HG03025 (cell line): ENCODE data around the gene XPO5.
A peak's percentile ranks its signal among the peaks of the same experiment; 100 is the strongest.

ENCODE experiments used
- ATAC-seq: cut with Tn5 transposase; IDR thresholded peaks from one replicate; pipeline ENCODE4 v1.9.1; 2021; ENCODE audit warnings: mild to moderate bottlenecking, moderate library complexity; ENCODE audit not compliant: unreplicated experiment, low FRiP score

Gene XPO5

GRCh38 chr6:43520097-43520496 is 55.7 kb downstream of the XPO5 start:
- no peak for ATAC-seq

- ATAC-seq = no peak
Observed at GRCh38 chr6:43517505-43518357, 58.1 kb downstream of the XPO5 start.

- ATAC-seq = peak; percentile 82
Observed at GRCh38 chr6:43516697-43517504, 58.9 kb downstream of the XPO5 start, which contains the start of the genes POLR1C and YIPF3. POLR1C (plus strand) TSS chr6:43517089; CDS start chr6:43517110, 21 bp downstream. YIPF3 (minus strand) TSS chr6:43516926; CDS start chr6:43516807, 119 bp downstream.

GRCh38 chr6:43516367-43516696 is 59.5 kb downstream of the XPO5 start:
- ATAC-seq = no peak

- ATAC-seq = no peak
Observed at GRCh38 chr6:43515808-43516207, 60.0 kb downstream of the XPO5 start.

GRCh38 chr6:43511824-43512415 is 63.9 kb downstream of the XPO5 start:
- ATAC-seq = no peak

GRCh38 chr6:43510827-43511163 is 65.0 kb downstream of the XPO5 start:
- no peak for ATAC-seq

GRCh38 chr6:43509984-43510826 is 65.6 kb downstream of the XPO5 start, which contains the start of gene LRRC73:
LRRC73 (minus strand) TSS chr6:43510346; CDS start chr6:43509785, 561 bp downstream.
- peak; percentile 67 for ATAC-seq

GRCh38 chr6:43509142-43509983 is 66.5 kb downstream of the XPO5 start:
- peak; percentile 7 for ATAC-seq

GRCh38 chr6:43508481-43509141 is 67.2 kb downstream of the XPO5 start:
- no peak for ATAC-seq

- no peak for ATAC-seq
Observed at GRCh38 chr6:43506667-43507471, 69.0 kb downstream of the XPO5 start.

GRCh38 chr6:43506171-43506570 is 69.7 kb downstream of the XPO5 start:
- ATAC-seq = no peak

GRCh38 chr6:43505718-43506117 is 70.1 kb downstream of the XPO5 start:
- ATAC-seq = no peak

GRCh38 chr6:43504756-43505593 is 70.9 kb downstream of the XPO5 start:
- ATAC-seq = no peak

GRCh38 chr6:43503443-43503842 is 72.4 kb downstream of the XPO5 start:
- no peak for ATAC-seq

- no peak for ATAC-seq
Observed at GRCh38 chr6:43502666-43503065, 73.2 kb downstream of the XPO5 start.

- ATAC-seq = no peak
Observed at GRCh38 chr6:43500921-43501320, 74.9 kb downstream of the XPO5 start.
